Central memory CD8-positive, alpha-beta T cell (primary cell): ENCODE measurements around the gene RAB6B.

Experiments
- ATAC-seq: fragments of 150-1000 bp; cut with Tn5 transposase; replicated peaks from 2 replicates; pipeline ENCODE4 v1.10.0; 2022; ENCODE audit warnings: mild to moderate bottlenecking, moderate FRiP score, moderate number of reproducible peaks; ENCODE audit not compliant: poor library complexity, severe bottlenecking; ENCODE audit errors: extremely low read depth
- DNase-seq, 2 donors: peaks; one replicate each; pipeline ENCODE4 v3.0.0; 2021; ENCODE audit warnings: low spot score in 2 of 2
- H3K27ac Mint-ChIP-seq: one replicate; pipeline ENCODE4 v1.8.0; 2022; ENCODE audit warnings: low read depth, mild to moderate bottlenecking, moderate library complexity, mixed read lengths
- H3K27me3 Mint-ChIP-seq: one replicate; pipeline ENCODE4 v1.8.0; 2022; ENCODE audit warnings: mixed read lengths
- H3K36me3 Mint-ChIP-seq: one replicate; pipeline ENCODE4 v1.8.0; 2022; ENCODE audit warnings: mild to moderate bottlenecking, moderate library complexity, mixed read lengths; ENCODE audit not compliant: insufficient read depth
- H3K4me1 Mint-ChIP-seq: one replicate; pipeline ENCODE4 v1.8.0; 2022; ENCODE audit warnings: mixed read lengths
- H3K4me3 Mint-ChIP-seq: one replicate; pipeline ENCODE4 v1.8.0; 2022; ENCODE audit warnings: mild to moderate bottlenecking, moderate library complexity, mixed read lengths
- H3K9me3 Mint-ChIP-seq: one replicate; pipeline ENCODE4 v1.8.0; 2022; ENCODE audit warnings: mixed read lengths

The RAB6B gene

DNA sequence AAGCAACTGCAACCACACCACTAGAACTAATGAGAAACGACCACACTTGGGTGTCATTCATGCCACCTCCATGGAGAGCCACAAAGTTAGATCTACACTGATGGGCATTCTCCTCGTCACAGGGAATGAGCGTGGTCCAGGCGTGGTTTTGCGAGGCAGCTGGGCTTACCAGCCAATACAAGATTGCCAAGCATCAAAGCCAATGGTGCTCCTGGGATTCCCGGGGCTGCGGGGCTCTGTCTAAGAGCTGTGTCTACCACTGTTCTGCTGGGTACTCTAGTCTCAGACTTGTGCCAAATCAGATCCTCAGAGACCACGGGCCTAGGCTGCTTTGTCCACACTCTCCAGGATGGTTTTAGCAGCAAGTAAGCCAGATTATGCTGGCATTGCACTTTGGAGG lies 43.8 kb downstream of the RAB6B start:
- Mint-ChIP-seq H3K9me3 (no peaks in the 10 kb centered on the region), H3K4me3 (no peak overlapping the region), H3K27ac (no peak overlapping the region), H3K36me3 (no peaks in the 10 kb centered on the region), H3K4me1 (no peaks in the 10 kb centered on the region), H3K27me3 (no peaks in the 10 kb centered on the region)
- DNase-seq, result no peak
- no peak for ATAC-seq

DNA sequence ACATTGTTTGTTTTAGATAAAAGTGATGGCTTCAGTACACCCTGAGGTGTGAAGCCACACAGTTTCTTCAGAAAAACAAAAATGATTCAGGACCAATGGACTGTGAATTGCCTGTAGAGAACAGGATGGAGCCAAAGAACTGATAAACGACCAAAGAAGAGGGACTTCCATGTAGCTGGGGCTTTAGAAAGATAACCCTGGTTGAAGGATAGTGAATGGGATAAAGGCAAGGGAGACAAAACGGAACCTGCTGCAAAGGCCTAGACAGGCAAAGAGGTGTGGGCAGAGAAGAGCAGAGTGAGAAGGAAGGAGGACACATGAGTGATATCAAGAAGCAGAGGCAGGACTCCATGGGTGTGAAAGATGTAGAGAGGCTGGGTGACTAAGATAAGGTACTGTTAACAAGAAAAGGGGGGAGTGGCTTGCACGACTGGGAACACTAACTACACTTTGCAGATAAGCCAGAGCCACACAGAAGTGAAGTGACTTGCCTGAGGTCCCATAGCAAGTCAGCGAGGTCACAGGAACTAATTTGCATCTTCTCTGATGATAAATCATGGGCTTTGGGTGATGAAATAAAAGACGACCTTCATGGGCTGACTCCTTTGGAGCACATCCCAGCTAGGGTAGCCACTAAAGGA lies 44.3 kb downstream of the RAB6B start:
- ATAC-seq, result no peak

GRCh38 chr3:133850034-133850433 lies 45.6 kb downstream of the RAB6B start:
- Mint-ChIP-seq H3K4me3 (no peak overlapping the region), H3K27ac (no peak overlapping the region), H3K36me3 (no peaks in the 10 kb centered on the region), H3K4me1 (no peaks in the 10 kb centered on the region), H3K9me3 (no peaks in the 10 kb centered on the region), H3K27me3 (no peaks in the 10 kb centered on the region)
- DNase-seq (no peak), ATAC-seq (no peak)

More for the DNA sequence above, 44.3 kb downstream of the RAB6B start:
- Mint-ChIP-seq H3K27ac (no peak overlapping the region), H3K27me3 (no peaks in the 10 kb centered on the region), H3K4me3 (no peak overlapping the region), H3K9me3 (no peaks in the 10 kb centered on the region), H3K36me3 (no peaks in the 10 kb centered on the region), H3K4me1 (no peaks in the 10 kb centered on the region)
- no peak for DNase-seq

DNA sequence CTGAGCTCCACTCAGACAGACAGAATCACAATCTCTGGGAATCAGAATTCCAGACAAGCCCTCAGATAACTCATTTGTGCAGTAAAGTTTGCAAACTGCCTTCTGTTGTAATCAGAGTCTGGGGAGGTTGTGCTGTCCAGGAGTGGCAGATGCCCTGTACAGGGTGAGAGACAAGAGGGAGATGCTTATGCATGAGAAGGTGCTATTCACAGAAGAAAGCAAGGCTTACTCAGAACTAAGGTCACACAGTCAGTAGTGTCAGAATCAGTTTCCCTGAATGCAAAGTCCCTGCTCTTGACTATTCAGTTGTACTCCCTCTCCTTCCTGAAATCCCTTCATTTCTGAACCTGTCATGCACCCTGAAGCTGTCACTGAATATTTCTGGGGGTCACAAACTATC lies 46.3 kb downstream of the RAB6B start:
- no peak for DNase-seq
- Mint-ChIP-seq H3K4me3 (no peak overlapping the region), H3K4me1 (no peaks in the 10 kb centered on the region), H3K36me3 (no peaks in the 10 kb centered on the region), H3K27me3 (peaks cover 3% of the 10 kb centered on the region), H3K9me3 (no peaks in the 10 kb centered on the region), H3K27ac (no peak overlapping the region)
- no peak for ATAC-seq

DNA sequence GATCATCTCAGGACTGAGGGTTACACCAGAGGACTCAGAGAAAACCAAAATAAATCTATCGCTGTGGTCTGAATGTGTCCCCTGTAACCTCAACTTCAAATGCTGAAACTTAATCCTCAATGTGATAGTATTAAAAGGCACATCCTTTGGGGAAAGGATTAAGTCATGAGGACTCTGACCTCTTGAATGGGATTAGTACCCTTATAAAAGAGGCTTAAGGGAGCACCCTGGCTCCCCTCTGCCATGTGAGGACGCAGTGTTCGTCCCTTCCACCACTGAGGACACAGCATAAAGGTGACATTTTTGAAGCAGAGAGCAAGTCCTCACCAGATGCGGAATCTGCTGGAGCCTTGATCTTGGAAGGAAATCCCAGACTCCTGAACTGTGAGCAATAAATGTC lies 50.6 kb downstream of the RAB6B start:
- Mint-ChIP-seq H3K27ac (no peak overlapping the region), H3K27me3 (peaks cover 9% of the 10 kb centered on the region), H3K9me3 (no peaks in the 10 kb centered on the region), H3K4me3 (no peak overlapping the region), H3K4me1 (no peaks in the 10 kb centered on the region), H3K36me3 (no peaks in the 10 kb centered on the region)
- no peak for ATAC-seq
- DNase-seq, result no peak

DNA sequence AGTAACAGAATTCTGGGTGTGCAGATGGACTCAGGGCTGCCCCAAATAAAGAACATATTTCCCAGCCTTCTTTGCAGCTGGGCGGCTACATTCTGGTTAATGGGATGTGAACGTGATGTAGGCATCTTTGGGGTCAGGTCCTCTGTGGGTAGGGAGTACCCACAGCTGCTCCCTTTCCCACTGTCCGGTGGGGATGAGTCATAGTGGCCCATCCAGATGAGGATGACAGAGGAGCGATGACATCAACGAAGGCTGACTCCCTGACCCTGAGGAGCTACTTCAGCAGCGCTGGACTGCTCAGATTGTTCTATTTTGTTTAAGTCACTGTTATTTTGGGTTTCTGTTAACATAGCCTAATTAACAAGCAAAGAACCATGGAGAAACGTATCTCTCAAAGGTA lies 52.0 kb downstream of the RAB6B start:
- Mint-ChIP-seq H3K4me3 (no peak overlapping the region), H3K9me3 (no peaks in the 10 kb centered on the region), H3K36me3 (no peaks in the 10 kb centered on the region), H3K27me3 (peaks cover 9% of the 10 kb centered on the region), H3K27ac (no peak overlapping the region), H3K4me1 (no peaks in the 10 kb centered on the region)
- DNase-seq, result no peak
- ATAC-seq, result no peak

DNA sequence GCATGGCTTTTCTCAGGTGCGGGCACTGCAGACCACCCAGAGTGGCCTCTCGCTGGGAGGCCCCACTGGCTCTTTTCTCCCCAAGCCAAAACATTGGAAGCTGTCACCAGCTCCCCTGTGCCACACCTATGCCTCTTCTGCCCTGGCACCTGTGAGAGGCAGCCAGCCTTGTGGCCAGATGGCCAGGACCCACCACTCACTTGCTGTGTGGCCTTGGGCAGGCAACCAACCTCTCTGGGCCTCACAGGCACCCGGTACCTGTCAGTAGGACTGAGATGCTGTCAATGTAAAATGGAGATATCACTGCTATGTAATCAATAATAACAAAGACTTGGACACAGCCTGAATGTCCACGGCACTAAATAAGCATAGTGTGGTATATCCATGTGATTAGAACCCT lies 53.5 kb downstream of the RAB6B start:
- peaks cover 9% of the 10 kb centered on the region for H3K27me3 Mint-ChIP-seq
- no peaks in the 10 kb centered on the region for H3K36me3 Mint-ChIP-seq
- H3K4me1 Mint-ChIP-seq, result no peaks in the 10 kb centered on the region
- no peak overlapping the region for H3K27ac Mint-ChIP-seq
- no peaks in the 10 kb centered on the region for H3K9me3 Mint-ChIP-seq
- H3K4me3 Mint-ChIP-seq, result no peak overlapping the region
- ATAC-seq (no peak), DNase-seq (no peak)

DNA sequence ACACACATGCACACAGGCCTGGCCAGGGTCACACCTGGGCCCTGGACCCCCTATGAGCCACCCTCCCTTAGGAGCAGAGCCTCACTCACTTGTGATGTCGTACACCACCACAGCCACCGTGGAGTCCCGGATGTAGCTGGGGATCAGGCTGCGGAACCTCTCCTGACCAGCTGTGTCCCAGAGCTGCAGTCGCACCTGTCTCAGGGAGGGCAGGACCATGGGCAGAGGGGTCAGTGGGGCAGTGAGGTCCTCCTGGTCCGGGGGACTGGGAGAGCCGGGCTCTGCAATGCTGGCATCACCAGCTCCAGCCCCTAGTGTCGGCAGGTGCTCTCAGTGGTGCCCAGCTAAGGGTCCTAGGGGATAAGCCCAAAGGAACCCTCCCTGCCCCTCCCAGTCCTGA lies 54.5 kb downstream of the RAB6B start:
- no peak for ATAC-seq
- H3K4me3 Mint-ChIP-seq, result no peak overlapping the region
- H3K4me1 Mint-ChIP-seq, result no peaks in the 10 kb centered on the region
- no peak for DNase-seq
- H3K36me3 Mint-ChIP-seq, result no peaks in the 10 kb centered on the region
- no peak overlapping the region for H3K27ac Mint-ChIP-seq
- no peaks in the 10 kb centered on the region for H3K9me3 Mint-ChIP-seq
- H3K27me3 Mint-ChIP-seq, result peaks cover 9% of the 10 kb centered on the region

DNA sequence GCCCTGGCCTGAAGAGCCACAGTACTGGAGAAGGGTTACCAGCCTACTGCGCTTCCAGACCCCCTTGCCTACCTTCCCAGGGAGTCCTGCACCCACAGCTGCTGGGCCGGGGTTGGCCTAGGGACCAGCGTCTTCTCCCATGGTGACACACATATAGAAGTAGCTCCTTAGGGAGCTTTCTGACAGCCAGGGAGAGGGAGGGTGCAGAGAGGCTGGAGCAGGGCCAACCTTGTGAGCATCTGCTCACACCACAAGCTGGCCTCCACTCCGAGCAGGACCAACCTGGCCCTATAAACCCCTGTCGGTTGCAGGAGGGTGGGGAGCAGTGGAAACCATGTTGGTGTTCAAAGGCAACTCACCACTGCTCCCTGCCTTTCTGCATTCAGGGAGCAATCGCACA lies 54.9 kb downstream of the RAB6B start:
- H3K36me3 Mint-ChIP-seq, result no peaks in the 10 kb centered on the region
- ATAC-seq (no peak), DNase-seq (no peak)
- H3K4me1 Mint-ChIP-seq, result no peaks in the 10 kb centered on the region
- no peaks in the 10 kb centered on the region for H3K9me3 Mint-ChIP-seq
- no peak overlapping the region for H3K27ac Mint-ChIP-seq
- H3K4me3 Mint-ChIP-seq, result no peak overlapping the region
- H3K27me3 Mint-ChIP-seq, result peaks cover 9% of the 10 kb centered on the region

- DNase-seq, result no peak
- no peak for ATAC-seq
- H3K27ac Mint-ChIP-seq, result no peak overlapping the region
- no peak overlapping the region for H3K4me3 Mint-ChIP-seq
- H3K4me1 Mint-ChIP-seq, result no peaks in the 10 kb centered on the region
- H3K36me3 Mint-ChIP-seq, result no peaks in the 10 kb centered on the region
- peaks cover 9% of the 10 kb centered on the region for H3K27me3 Mint-ChIP-seq
- no peaks in the 10 kb centered on the region for H3K9me3 Mint-ChIP-seq
Measured at GRCh38 chr3:133840055-133840737, 55.5 kb downstream of the RAB6B start.

GRCh38 chr3:133838916-133839800 lies 56.5 kb downstream of the RAB6B start:
- H3K36me3 Mint-ChIP-seq, result no peaks in the 10 kb centered on the region
- H3K4me3 Mint-ChIP-seq, result no peak overlapping the region
- DNase-seq, result no peak
- no peaks in the 10 kb centered on the region for H3K9me3 Mint-ChIP-seq
- ATAC-seq, result no peak
- H3K27ac Mint-ChIP-seq, result no peak overlapping the region
- peaks cover 4% of the 10 kb centered on the region for H3K27me3 Mint-ChIP-seq
- H3K4me1 Mint-ChIP-seq, result no peaks in the 10 kb centered on the region

DNA sequence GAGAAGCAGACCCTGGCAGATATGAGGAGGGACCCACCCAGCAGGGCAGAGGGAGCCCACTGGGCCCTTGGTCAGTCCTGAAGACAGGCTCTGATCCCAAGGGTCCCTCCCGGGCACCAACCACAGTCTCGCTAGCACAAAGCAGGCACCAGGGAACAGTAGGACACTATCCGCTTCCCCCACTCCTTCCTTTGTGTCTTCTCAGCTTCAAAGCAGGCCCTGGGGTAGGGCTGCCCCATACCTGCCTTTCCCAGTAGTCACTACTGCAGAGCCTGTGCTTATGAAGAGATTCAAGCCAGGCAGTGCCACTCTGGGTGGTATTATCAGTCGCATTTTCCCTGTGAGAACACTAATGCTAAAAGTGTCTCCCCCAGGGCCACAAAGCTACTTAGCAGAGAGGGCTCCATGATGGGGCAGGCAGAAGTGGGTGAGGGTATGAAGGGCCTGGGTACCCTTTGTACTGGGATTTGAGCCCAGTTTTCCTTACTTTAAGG lies 57.3 kb downstream of the RAB6B start:
- H3K4me3 Mint-ChIP-seq, result no peak overlapping the region
- no peaks in the 10 kb centered on the region for H3K36me3 Mint-ChIP-seq
- no peaks in the 10 kb centered on the region for H3K4me1 Mint-ChIP-seq
- DNase-seq (no peak), ATAC-seq (no peak)
- no peak overlapping the region for H3K27ac Mint-ChIP-seq
- no peaks in the 10 kb centered on the region for H3K27me3 Mint-ChIP-seq
- no peaks in the 10 kb centered on the region for H3K9me3 Mint-ChIP-seq
